GM12878 (cell line): ENCODE results near the gene ZNF763. TPM values are rescaled to one million over a fixed set of nuclear protein-coding genes. Genes with fewer than 3 reads are reported as not detected.

Source experiments
- BHLHE40 ChIP-seq, 2 experiments: fragments of 450-650 bp in 1 of 2; IDR thresholded peaks; 2 replicates each; pipeline ENCODE4 v1.6.1; 2011 to 2017; ENCODE audit warnings: low read depth in 2 of 2, borderline replicate concordance in 1 of 2, improper control_type of control experiment in 1 of 2, low read length in 1 of 2, mild to moderate bottlenecking in 1 of 2
- BRCA1 ChIP-seq: IDR thresholded peaks from 2 replicates; pipeline ENCODE4 v1.6.1; 2011; ENCODE audit warnings: low read depth, low read length, improper control_type of control experiment
- CHD1 ChIP-seq: IDR thresholded peaks from 2 replicates; pipeline ENCODE4 v1.6.1; 2012; ENCODE audit warnings: low read depth, low read length, improper control_type of control experiment
- EED ChIP-seq: sonication (generic); IDR thresholded peaks from 2 replicates; pipeline ENCODE4 v1.6.1; 2016; ENCODE audit warnings: antibody characterized with exemption, low read depth
- EGR1 ChIP-seq, 2 experiments: IDR thresholded peaks; 1 replicate in 1 of 2; 2 replicates in 1 of 2; pipeline ENCODE4 v1.6.1; 2011 to 2012; ENCODE audit warnings: low read depth in 2 of 2, low read length in 2 of 2, borderline replicate concordance in 1 of 2, mild to moderate bottlenecking in 1 of 2, moderate library complexity in 1 of 2
- EP300 ChIP-seq, 2 experiments: fragments of 150-350 bp in 1 of 2; IDR thresholded peaks; 2 replicates each; pipeline ENCODE4 v1.6.1; 2011 to 2012; ENCODE audit warnings: low read depth in 2 of 2, low read length in 2 of 2, borderline replicate concordance in 1 of 2, improper control_type of control experiment in 1 of 2, inconsistent platforms in 1 of 2; ENCODE audit not compliant: control insufficient read depth in 1 of 2
- NFYB ChIP-seq: IDR thresholded peaks from 2 replicates; pipeline ENCODE4 v1.6.1; 2011; ENCODE audit warnings: low read depth, mild to moderate bottlenecking, low read length, improper control_type of control experiment, moderate library complexity; ENCODE audit not compliant: insufficient read depth
- RB1 ChIP-seq: fragments of 450-650 bp; formaldehyde crosslinking; IDR thresholded peaks from 2 replicates; pipeline ENCODE4 v1.6.1; 2017; ENCODE audit warnings: mild to moderate bottlenecking, borderline replicate concordance
- RCOR1 ChIP-seq: conservative IDR thresholded peaks from 2 replicates; pipeline ENCODE4 v1.6.1; 2012; ENCODE audit warnings: low read depth, low read length, improper control_type of control experiment
- RFX5 ChIP-seq: IDR thresholded peaks from 2 replicates; pipeline ENCODE4 v1.6.1; 2011; ENCODE audit warnings: low read depth, low read length, improper control_type of control experiment
- SKIL ChIP-seq: fragments of 450-650 bp; IDR thresholded peaks from 2 replicates; pipeline ENCODE4 v1.6.1; 2017; ENCODE audit warnings: mild to moderate bottlenecking, low read depth, inconsistent platforms; ENCODE audit not compliant: poor library complexity, severe bottlenecking
- SMAD5 ChIP-seq: IDR thresholded peaks from 2 replicates; pipeline ENCODE4 v1.6.1; 2016; ENCODE audit warnings: antibody characterized with exemption, low read depth
- TCF3 ChIP-seq: IDR thresholded peaks from 2 replicates; pipeline ENCODE4 v1.6.1; 2012; ENCODE audit warnings: low read depth, mild to moderate bottlenecking, low read length, borderline replicate concordance; ENCODE audit not compliant: insufficient read depth
- ZBTB4 ChIP-seq: fragments of 450-650 bp; formaldehyde crosslinking; IDR thresholded peaks from 2 replicates; pipeline ENCODE4 v1.4.0; 2022; ENCODE audit warnings: mild to moderate bottlenecking, moderate library complexity
- ZNF384 ChIP-seq: IDR thresholded peaks from 2 replicates; pipeline ENCODE4 v1.6.1; 2012; ENCODE audit warnings: low read depth, mild to moderate bottlenecking, low read length, improper control_type of control experiment, borderline replicate concordance
- ZNF592 ChIP-seq: fragments of 450-650 bp; IDR thresholded peaks from 2 replicates; pipeline ENCODE4 v1.6.1; 2017; ENCODE audit warnings: mild to moderate bottlenecking, moderate library complexity
- ZNF622 ChIP-seq: fragments of 450-650 bp; IDR thresholded peaks from 2 replicates; pipeline ENCODE4 v1.6.1; 2017; ENCODE audit warnings: mild to moderate bottlenecking, inconsistent platforms
- ZSCAN29 ChIP-seq: fragments of 450-650 bp; IDR thresholded peaks from 2 replicates; pipeline ENCODE4 v1.6.1; 2017; ENCODE audit warnings: mild to moderate bottlenecking, moderate library complexity
- polyA plus RNA-seq, 11 experiments: library from polyadenylated mRNA; depleted of rRNA in 4 of 11; unstranded in 6 of 11; stranded (reverse) in 5 of 11; fragments of >200 nt; fragmentation: Nextera tagmentation in 4 of 11; fragmentation: Illumina TruSeq in 1 of 11; extraction: Ambion mirVana in 4 of 11; extraction: Trizol in 1 of 11; gene quantifications; 1 replicate in 1 of 11; 2 replicates in 10 of 11; pipeline versions ENCODE4 v1.2.1 to v1.2.3, GENCODE V29; 2011 to 2016; ENCODE audit warnings: inconsistent platforms in 2 of 11, missing spikeins in 2 of 11, low read depth in 1 of 11
- total RNA-seq, 4 experiments: library from RNA; depleted of rRNA in 3 of 4; stranded (reverse); fragments of >200 nt in 3 of 4; fragmentation: Illumina TruSeq in 1 of 4; extraction: Trizol in 1 of 4; gene quantifications; 2 replicates each; pipeline versions ENCODE4 v1.2.1 to v1.2.3, GENCODE V29; 2013 to 2021

Gene ZNF763
- total and polyA plus RNA-seq, 10 of the 15 experiments (the other 5 are each of a cell fraction or from before 2014, with no cell fraction given), result 0.62 to 1.8 (median 1.1) TPM

GRCh38 chr19:11987405-11988281 lies 22.8 kb downstream of the ZNF763 start (continued):
- TF ChIP-seq SKIL (no peak), RCOR1 (no peak), NFYB (peak; percentile 93), ZBTB4 (no peak), EGR1 (IDR thresholded peaks at IDR 0.05; ENCODE audit: borderline replicate concordance in 1 of 2, low read depth in 2 of 2, low read length in 2 of 2) (peak in 1 of 2 experiments; percentile 59; a peak in 1 of 3 replicates), BRCA1 (no peak), SMAD5 (peak; percentile 35; the same call in 1 of the 2 replicates), TCF3 (0 out of 2 replicates have a peak, but pooled peaks have one; percentile 28), RFX5 (no peak), ZNF384 (no peak), EED (0 out of 2 replicates have a peak, but pooled peaks have one; percentile 14), CHD1 (no peak), ZNF622 (no peak), RB1 (no peak), ZNF592 (no peak), BHLHE40 (IDR thresholded peaks at IDR 0.05; ENCODE audit: borderline replicate concordance in 1 of 2, low read depth in 2 of 2, low read length in 1 of 2) (peak; percentile 86 to 89), EP300 (IDR thresholded peaks at IDR 0.05; ENCODE audit: borderline replicate concordance in 1 of 2, control insufficient read depth in 1 of 2, low read depth in 2 of 2, low read length in 2 of 2) (0 out of 4 replicates have a peak, but pooled peaks of 1 of the 2 experiments have one; percentile 8), ZSCAN29 (no peak)
